IMR-90 (cell line): ENCODE measurements around the gene NLGN1.

ENCODE experiments used
- CEBPB ChIP-seq: IDR thresholded peaks from 2 replicates; pipeline ENCODE4 v1.6.1; 2012; ENCODE audit warnings: low read depth, low read length, improper control_type of control experiment
- CTCF ChIP-seq: conservative IDR thresholded peaks from 2 replicates; pipeline ENCODE4 v1.5.1; 2012; ENCODE audit warnings: mild to moderate bottlenecking, low read depth, low read length, improper control_type of control experiment
- MAFK ChIP-seq: IDR thresholded peaks from 2 replicates; pipeline ENCODE4 v1.6.1; 2012; ENCODE audit warnings: low read depth, low read length, improper control_type of control experiment
- MXI1 ChIP-seq: IDR thresholded peaks from 2 replicates; pipeline ENCODE4 v1.6.1; 2012; ENCODE audit warnings: low read depth, mild to moderate bottlenecking, low read length, moderate library complexity, borderline replicate concordance
- POLR2A ChIP-seq: IDR thresholded peaks from 2 replicates; pipeline ENCODE4 v1.6.1; 2012; ENCODE audit warnings: mild to moderate bottlenecking, low read depth, low read length
- RCOR1 ChIP-seq: IDR thresholded peaks from 2 replicates; pipeline ENCODE4 v1.6.1; 2012; ENCODE audit warnings: mild to moderate bottlenecking, low read length, improper control_type of control experiment; ENCODE audit not compliant: insufficient replicate concordance
- RFX5 ChIP-seq: IDR thresholded peaks from 2 replicates; pipeline ENCODE4 v1.8.0; 2012; ENCODE audit warnings: low read depth, mild to moderate bottlenecking, low read length, moderate library complexity
- SMC3 ChIP-seq: fragments of 150-350 bp; IDR thresholded peaks from 2 replicates; pipeline ENCODE4 v1.6.1; 2016; ENCODE audit warnings: low read depth, mild to moderate bottlenecking, antibody characterized with exemption, low read length, moderate library complexity

- TF ChIP-seq CTCF (no peak), POLR2A (no peak), CEBPB (no peak), MXI1 (no peak), RCOR1 (no peak), SMC3 (no peak), MAFK (no peak), RFX5 (no peak)
These were observed 346.0 kb downstream of the NLGN1 start for GRCh38 chr3:173743516-173743915.
